Measurements from ENCODE around the gene ARHGAP8.

- no peak for TF ChIP-seq CTCF (conservative IDR thresholded peaks at IDR 0.05; ENCODE audit: low read length)
- no peak for TF ChIP-seq EZH2phosphoT487 (IDR thresholded peaks at IDR 0.05; ENCODE audit: borderline replicate concordance, low read depth, low read length)
Measured at GRCh38 chr22:44802956-44803355, 50.6 kb downstream of the ARHGAP8 start.
